Measurements from ENCODE around the gene CASP10.
"Not testable (repeated sequence)": the region's sequence is repeated elsewhere in the genome, so short reads cannot be mapped to it uniquely, and the experiment has no call there.

CASP10 gene

GRCh38 chr2:201157694-201158093 lies 25.2 kb upstream of the CASP10 start:
- DNase-seq (ENCODE audit: low spot score) = no peak
- TF ChIP-seq CTCF (IDR thresholded peaks at IDR 0.05; ENCODE audit: borderline replicate concordance, control extremely low read depth, extremely low read depth, insufficient read depth, missing control alignments) = no peak
- in situ Hi-C loops (cut with MboI; ENCODE audit: low sequenced_read_pairs, unreplicated experiment) = no loop called here

DNA sequence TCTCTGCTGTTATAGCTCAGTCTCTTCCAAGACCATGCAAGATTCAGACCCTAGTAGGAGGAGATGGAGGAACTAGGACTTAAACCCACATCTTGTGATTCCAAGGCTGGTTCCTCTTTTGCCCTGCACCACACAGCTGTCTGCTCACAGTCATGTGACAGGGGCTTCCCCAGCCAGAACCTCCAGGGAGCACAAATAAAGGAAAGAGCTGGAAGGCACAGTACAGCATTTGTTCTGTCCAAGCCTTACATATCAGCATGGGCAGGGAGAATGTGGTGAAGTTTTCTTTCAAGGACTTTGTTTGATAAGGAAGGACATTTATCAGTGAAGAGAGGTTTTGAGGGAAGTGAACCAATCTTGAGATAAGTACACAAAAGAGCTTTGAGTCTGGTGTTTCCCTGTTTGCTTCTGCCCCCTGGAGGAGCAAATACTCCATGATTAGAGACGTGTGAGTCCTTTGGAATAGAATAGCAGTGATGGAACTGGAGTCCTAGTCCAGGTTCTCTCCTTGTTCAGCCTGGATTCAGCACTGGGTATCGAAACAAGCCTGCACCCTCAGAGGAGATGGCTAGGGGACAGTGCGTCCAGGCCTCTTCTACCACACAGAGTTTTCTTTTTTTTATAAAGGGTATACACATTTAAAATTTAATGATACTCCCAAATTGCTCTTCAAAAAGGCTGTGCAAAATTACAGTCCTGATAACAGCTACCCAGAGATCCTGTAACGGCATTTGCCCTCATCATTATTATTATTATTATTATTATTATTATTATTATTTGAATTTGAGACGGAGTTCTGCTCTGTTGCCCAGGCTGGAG lies 24.6 kb upstream of the CASP10 start:
- in situ Hi-C loops (cut with MboI; ENCODE audit: low sequenced_read_pairs, unreplicated experiment) = no loop called here
- TF ChIP-seq CTCF (IDR thresholded peaks at IDR 0.05; ENCODE audit: borderline replicate concordance, control extremely low read depth, extremely low read depth, insufficient read depth, missing control alignments) = peak; percentile 40
- peak; percentile 59 for DNase-seq (ENCODE audit: low spot score)

GRCh38 chr2:201164166-201164565 lies 18.8 kb upstream of the CASP10 start:
- TF ChIP-seq CTCF (IDR thresholded peaks at IDR 0.05; ENCODE audit: borderline replicate concordance, control extremely low read depth, extremely low read depth, insufficient read depth, missing control alignments) = no peak
- in situ Hi-C loops (cut with MboI; ENCODE audit: low sequenced_read_pairs, unreplicated experiment) = no loop called here
- no peak for DNase-seq (ENCODE audit: low spot score)

DNA sequence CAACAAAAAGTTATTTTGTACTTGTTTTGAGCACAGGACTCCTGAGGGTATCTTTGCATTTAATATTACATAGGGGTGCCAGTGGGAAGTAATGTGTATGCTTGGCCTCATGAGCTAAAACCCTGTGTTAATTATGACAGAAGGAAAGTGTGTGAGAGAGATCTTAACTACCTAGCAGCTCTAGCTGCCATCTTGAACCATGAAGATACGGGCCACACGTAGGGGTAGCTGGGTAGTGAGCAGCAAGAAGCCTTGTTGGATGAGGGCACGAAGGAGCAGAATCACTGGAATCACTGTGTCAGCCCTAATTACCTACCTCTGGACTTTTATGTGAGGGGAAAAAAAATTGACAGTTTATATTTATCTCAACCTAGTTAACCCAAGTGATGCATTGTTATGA lies 15.4 kb upstream of the CASP10 start:
- no peak for TF ChIP-seq CTCF (IDR thresholded peaks at IDR 0.05; ENCODE audit: borderline replicate concordance, control extremely low read depth, extremely low read depth, insufficient read depth, missing control alignments)
- DNase-seq (ENCODE audit: low spot score) = no peak
- in situ Hi-C loops (cut with MboI; ENCODE audit: low sequenced_read_pairs, unreplicated experiment) = no loop called here

GRCh38 chr2:201168496-201168895 lies 14.4 kb upstream of the CASP10 start:
- in situ Hi-C loops (cut with MboI; ENCODE audit: low sequenced_read_pairs, unreplicated experiment); DNase-seq (ENCODE audit: low spot score): not testable (repeated sequence)

DNA sequence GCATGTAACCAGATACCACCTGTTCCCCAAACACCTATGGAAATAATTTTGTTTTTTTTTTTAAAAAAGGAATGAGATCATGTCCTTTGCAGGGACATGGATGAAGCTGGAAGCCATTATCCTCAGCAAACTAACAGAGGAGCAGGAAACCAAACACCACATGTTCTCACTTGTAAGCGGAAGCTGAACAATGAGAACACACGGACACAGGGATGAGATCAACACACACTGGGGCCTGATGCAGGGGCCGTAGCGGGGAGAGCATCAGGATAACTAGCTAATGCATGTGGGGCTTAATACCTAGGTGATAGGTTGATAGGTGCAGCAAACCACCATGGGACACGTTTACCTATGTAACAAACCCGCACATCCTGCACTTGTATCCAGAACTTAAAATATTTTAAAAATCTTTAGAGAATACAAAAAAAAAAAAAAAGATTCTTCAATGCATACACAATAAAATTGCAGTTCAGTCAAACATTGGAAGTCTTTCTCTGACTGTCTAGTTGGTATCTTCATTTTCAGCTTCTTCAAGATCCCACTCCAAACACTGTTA lies 11.6 kb upstream of the CASP10 start:
- in situ Hi-C loops (cut with MboI; ENCODE audit: low sequenced_read_pairs, unreplicated experiment) = no loop called here
- TF ChIP-seq CTCF (IDR thresholded peaks at IDR 0.05; ENCODE audit: borderline replicate concordance, control extremely low read depth, extremely low read depth, insufficient read depth, missing control alignments) = no peak
- DNase-seq (ENCODE audit: low spot score) = no peak

- TF ChIP-seq CTCF (IDR thresholded peaks at IDR 0.05; ENCODE audit: borderline replicate concordance, control extremely low read depth, extremely low read depth, insufficient read depth, missing control alignments) = no peak
- DNase-seq (ENCODE audit: low spot score) = no peak
- in situ Hi-C loops (cut with MboI; ENCODE audit: low sequenced_read_pairs, unreplicated experiment) = no loop called here
Measured at GRCh38 chr2:201172279-201172678, 10.7 kb upstream of the CASP10 start.
